NCI-H446 treated with DMSO at 0.1 percent for 48 hours (cell line): ENCODE results near the gene G3BP1.
"Not testable (repeated sequence)": the region's sequence is repeated elsewhere in the genome, so short reads cannot be mapped to it uniquely, and the experiment has no call there.

ENCODE experiments used
- DNase-seq: peaks from one replicate; lab custom pipeline; 2025; lab: John Stamatoyannopoulos, UW

The G3BP1 gene

DNA sequence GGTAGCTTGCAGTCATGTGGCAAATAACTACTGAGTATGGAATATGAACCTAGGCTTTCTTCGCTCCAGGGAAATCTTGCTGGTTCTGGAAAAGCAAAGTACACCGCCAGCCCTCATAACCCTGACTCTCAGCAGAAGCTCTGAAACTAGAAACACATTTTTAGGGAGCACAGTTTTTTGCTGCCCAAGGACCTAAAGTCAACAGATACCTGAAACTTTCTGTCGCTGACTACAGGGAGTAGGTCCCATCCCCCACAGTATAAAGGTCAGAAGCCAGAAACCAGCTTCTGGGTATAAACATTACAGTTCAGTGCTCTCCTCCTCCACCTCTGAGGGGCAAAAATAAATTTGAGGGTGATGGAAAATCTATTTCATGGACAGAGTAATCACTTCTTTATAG, 16.4 kb upstream of the G3BP1 start:
- DNase-seq, result no peak

GRCh38 chr5:151757233-151758140, 14.3 kb upstream of the G3BP1 start:
- DNase-seq, result no peak

DNA sequence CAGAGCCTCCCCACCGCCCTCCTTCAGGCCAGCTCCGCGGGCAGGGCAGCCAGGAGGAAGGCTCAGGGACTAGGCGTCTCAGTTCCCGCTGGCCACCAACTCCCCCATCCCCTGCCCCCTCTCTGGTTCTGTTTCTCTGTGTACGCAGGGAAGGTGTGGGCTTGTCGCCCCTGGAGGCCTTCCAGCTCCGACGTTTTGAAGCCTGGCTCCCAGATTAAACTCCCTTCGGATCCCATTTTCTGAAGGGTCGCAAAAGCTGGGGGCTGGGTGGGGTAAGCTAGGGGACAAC, 13.7 kb upstream of the G3BP1 start:
- no peak for DNase-seq

- DNase-seq, result peak; percentile 46
These were observed 13.1 kb upstream of the G3BP1 start, which contains the start of gene ATOX1 for GRCh38 chr5:151758430-151759241. Gene ATOX1 (minus strand): TSS chr5:151758631. CDS start chr5:151758551, 80 bp downstream.

- no peak for DNase-seq
These were observed 7.0 kb upstream of the G3BP1 start for GRCh38 chr5:151764801-151765200.

DNA sequence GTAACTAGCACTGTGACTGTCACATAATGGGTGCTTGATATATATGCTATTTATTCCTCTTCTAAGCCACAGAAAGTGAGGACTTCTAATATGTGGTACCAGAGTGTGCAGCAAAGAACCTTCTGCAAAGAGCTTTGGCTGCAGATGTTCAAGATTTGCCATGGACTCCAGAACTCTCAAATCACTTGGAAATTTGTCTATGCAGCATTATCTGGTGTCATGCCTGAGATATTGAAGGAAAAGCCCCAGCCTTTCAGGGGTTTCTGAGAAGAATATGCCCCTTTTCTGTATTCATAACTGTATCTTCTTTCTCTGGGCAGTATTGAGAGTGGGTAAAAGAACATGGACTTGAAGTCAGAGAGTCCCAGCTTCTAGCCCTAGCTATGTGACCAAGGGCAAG, 4.8 kb upstream of the G3BP1 start:
- DNase-seq, result no peak

DNA sequence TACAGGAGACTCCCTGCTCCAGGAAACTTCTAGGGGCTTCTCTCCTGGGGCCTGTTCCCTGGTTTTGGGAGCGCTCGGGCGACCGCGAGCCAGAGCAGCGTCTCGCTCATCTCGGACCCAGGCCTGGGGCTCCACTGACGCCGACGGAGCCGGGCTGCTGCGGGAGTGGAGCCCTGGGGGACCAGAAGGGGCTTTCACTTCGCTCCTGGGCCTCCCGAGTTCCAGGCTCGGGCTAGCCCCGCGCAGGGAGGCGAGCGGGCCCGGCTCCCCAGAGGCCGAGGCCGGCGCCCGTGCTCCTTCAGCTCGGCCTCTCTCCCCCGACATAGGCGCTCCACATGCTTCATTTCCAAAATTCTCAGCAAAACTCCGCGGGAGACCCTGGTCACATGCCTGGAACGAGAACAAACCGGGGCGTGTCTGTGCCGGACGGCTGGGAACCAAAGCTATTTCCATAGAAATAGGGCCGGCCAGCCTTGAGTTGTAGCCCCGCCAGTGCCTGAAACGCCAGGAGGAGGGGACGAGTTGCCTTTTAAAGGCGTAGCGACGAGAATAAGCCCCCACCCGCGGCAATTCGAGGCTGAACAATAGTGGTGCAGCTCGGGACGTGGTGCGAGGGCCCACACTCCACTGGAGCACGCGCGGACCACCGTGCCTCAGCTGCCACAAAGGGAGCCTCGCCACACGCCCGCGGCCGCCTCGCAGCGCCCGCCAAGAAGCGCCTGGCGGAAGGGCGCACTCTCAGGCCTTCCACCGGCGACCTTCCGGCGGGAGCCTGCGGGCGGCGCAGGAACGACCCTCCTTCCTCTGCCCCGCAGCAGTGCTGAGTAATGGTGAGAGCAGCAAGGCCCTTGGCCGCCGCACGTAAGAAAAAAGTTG, 1.1 kb upstream of the G3BP1 start:
- DNase-seq, result peak; percentile 46

DNA sequence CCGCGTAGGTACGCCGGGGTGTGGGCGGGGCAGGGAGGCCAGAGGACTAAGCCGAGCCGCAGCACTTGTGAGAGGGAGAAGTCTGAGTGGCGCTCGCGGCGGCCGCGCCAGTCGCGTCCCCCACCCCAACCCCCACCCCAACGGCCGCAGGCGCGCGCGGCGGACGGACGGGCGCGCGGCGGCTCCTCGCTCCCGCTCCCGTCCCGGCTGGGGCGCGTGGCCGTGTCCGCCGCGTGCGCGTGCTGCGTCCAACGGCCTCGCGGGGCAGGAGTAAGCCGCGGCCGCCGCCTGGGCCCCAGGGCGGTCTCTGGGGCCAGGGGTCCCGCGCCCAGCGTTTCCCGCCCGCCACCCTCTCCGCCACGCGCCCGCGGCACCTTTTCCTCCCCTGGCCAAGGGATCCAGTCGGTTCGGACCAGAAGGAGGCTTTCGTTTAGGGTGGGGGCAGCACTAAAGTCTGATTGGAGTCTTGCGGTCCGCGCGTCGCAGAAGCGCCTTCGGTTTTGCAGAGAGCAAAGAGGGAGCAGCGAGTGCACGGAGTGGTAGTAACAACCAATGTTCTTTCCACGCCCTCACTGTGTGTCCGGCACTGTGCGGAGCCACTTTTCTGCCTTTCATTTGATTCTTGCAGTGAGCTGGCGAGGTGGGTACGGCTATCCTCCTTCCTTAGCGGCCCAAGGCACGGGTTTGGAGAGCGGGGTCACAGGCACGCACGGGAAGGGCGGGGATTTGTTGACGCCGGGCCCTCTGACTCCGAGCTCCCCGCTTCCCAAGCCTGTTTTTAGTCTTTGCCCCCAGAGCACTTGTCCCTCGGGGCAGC, 483 bp downstream of the G3BP1 start:
- no peak for DNase-seq

- DNase-seq, result no peak
These were observed 1.2 kb downstream of the G3BP1 start for GRCh38 chr5:151772846-151773561.

- DNase-seq, result no peak
These were observed 2.2 kb downstream of the G3BP1 start for GRCh38 chr5:151773951-151774350.

DNA sequence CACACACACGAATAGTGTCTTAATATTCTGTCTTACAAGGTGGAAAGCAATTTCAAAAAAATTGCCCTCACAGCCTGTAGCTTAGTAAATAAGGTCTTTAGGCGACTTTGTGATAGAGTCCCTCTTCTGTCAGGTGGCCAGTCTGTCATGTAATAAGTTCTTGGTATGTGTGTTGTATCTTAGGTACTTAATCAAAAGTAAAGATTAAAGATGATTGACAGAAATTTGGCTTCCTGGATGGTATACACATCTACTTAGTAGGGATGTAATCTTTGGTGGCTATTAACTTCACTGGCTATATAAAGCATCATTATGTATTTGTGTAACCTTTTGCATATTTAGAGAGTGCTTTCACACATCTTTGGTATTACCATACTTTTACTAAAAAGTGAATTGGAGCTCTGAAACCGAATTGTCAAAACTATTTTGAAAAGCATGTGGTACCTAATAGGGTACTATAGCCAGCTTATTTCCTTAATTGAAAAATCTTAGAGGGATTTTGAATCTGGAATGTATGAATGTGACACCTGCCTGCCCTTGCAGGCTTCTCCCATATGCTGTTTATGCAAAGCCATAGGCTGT, 3.4 kb downstream of the G3BP1 start:
- DNase-seq, result no peak

GRCh38 chr5:151779531-151780125, 7.9 kb downstream of the G3BP1 start:
- peak; percentile 17 for DNase-seq

- DNase-seq, result no peak
These were observed 8.6 kb downstream of the G3BP1 start for GRCh38 chr5:151780348-151780747.

GRCh38 chr5:151781201-151781600, 9.4 kb downstream of the G3BP1 start:
- DNase-seq, result no peak

- not testable (repeated sequence) for DNase-seq
These were observed 11.9 kb downstream of the G3BP1 start for GRCh38 chr5:151783664-151784063.

- no peak for DNase-seq
These were observed 12.4 kb downstream of the G3BP1 start for GRCh38 chr5:151784141-151784540.

DNA sequence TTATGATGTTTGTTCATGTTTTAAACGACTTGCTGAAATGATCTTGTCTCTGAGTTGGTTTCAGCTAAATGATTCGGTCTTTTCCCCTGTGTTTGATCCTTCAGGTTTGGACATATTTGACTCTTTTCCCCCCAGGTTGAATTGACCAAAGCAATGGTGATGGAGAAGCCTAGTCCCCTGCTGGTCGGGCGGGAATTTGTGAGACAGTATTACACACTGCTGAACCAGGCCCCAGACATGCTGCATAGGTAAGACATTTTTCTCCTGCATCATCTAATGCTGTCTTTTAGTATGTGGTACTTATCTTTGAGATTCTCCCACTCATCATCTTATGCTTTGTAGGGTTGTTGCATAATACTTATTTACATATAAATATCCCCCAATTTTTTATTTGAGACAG, 14.7 kb downstream of the G3BP1 start:
- DNase-seq, result no peak

- DNase-seq, result no peak
These were observed 16.1 kb downstream of the G3BP1 start for GRCh38 chr5:151787817-151788216.

DNA sequence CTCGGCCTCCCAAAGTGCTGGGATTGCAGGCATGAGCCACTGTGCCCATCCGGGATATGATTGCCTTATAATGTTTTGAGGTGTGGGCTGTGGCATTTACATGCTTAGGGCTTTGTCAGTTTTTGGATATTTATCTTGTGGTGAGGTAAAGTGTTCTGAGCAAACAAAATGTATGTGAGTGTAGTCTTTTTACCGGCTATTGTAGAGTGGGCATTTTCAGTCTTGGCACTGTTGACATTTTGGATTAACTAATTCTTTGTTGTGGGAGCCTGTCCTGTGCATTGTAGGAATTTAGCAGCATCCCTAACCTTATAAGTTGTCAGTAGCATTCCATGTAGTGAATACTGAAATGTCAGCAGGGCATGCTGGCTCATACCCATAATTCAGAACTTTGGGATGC, 21.6 kb downstream of the G3BP1 start:
- DNase-seq, result no peak

- DNase-seq, result no peak
These were observed 23.7 kb downstream of the G3BP1 start for GRCh38 chr5:151795426-151795825.
